Measurements from ENCODE around the gene FOXP1.

DNA sequence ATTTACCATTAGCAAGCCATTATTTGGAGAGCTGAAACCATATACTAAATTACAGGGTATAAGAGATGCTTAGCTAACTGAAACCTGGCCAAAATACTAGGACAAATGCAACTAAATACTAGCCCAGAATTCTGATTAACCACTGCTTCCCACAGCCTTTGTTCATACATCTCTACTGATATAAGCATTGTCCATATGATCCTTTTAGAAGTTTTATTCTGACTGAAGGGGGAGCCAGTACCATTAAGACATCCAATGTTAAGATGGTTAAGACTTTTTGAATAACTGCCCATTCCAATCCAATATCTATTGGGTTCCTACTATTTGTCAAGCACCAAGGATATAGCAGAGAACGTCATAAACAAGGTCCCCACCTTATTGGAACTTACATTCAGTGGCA, 421.3 kb downstream of the FOXP1 start:
- TF ChIP-seq, protein P1, sequence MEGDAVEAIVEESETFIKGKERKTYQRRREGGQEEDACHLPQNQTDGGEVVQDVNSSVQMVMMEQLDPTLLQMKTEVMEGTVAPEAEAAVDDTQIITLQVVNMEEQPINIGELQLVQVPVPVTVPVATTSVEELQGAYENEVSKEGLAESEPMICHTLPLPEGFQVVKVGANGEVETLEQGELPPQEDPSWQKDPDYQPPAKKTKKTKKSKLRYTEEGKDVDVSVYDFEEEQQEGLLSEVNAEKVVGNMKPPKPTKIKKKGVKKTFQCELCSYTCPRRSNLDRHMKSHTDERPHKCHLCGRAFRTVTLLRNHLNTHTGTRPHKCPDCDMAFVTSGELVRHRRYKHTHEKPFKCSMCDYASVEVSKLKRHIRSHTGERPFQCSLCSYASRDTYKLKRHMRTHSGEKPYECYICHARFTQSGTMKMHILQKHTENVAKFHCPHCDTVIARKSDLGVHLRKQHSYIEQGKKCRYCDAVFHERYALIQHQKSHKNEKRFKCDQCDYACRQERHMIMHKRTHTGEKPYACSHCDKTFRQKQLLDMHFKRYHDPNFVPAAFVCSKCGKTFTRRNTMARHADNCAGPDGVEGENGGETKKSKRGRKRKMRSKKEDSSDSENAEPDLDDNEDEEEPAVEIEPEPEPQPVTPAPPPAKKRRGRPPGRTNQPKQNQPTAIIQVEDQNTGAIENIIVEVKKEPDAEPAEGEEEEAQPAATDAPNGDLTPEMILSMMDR (IDR thresholded peaks at IDR 0.05; ENCODE audit: insufficient read depth, low read depth, low read length), result no peak
- TF ChIP-seq EZH2 (IDR thresholded peaks at IDR 0.05; ENCODE audit: insufficient read depth, low read length), result no peak

Measured in astrocyte (in vitro differentiated cells and primary cell).